Central memory CD8-positive, alpha-beta T cell (primary cell): ENCODE measurements around the gene ZDHHC24.

Source experiments
- ATAC-seq: fragments of 150-1000 bp; cut with Tn5 transposase; replicated peaks from 2 replicates; pipeline ENCODE4 v1.10.0; 2022; ENCODE audit warnings: mild to moderate bottlenecking, moderate FRiP score, moderate number of reproducible peaks; ENCODE audit not compliant: poor library complexity, severe bottlenecking; ENCODE audit errors: extremely low read depth
- DNase-seq, 2 donors: peaks; one replicate each; pipeline ENCODE4 v3.0.0; 2021; ENCODE audit warnings: low spot score in 2 of 2
- H3K27ac Mint-ChIP-seq: one replicate; pipeline ENCODE4 v1.8.0; 2022; ENCODE audit warnings: low read depth, mild to moderate bottlenecking, moderate library complexity, mixed read lengths
- H3K27me3 Mint-ChIP-seq: one replicate; pipeline ENCODE4 v1.8.0; 2022; ENCODE audit warnings: mixed read lengths
- H3K36me3 Mint-ChIP-seq: one replicate; pipeline ENCODE4 v1.8.0; 2022; ENCODE audit warnings: mild to moderate bottlenecking, moderate library complexity, mixed read lengths; ENCODE audit not compliant: insufficient read depth
- H3K4me1 Mint-ChIP-seq: one replicate; pipeline ENCODE4 v1.8.0; 2022; ENCODE audit warnings: mixed read lengths
- H3K4me3 Mint-ChIP-seq: one replicate; pipeline ENCODE4 v1.8.0; 2022; ENCODE audit warnings: mild to moderate bottlenecking, moderate library complexity, mixed read lengths
- H3K9me3 Mint-ChIP-seq: one replicate; pipeline ENCODE4 v1.8.0; 2022; ENCODE audit warnings: mixed read lengths

The ZDHHC24 gene

GRCh38 chr11:66479394-66480116 is 66.3 kb downstream of the ZDHHC24 start:
- Mint-ChIP-seq H3K27me3 (no peaks in the 10 kb centered on the region), H3K4me3 (peak overlapping the region; percentile 89), H3K4me1 (peaks cover 30% of the 10 kb centered on the region), H3K36me3 (peaks cover 9% of the 10 kb centered on the region), H3K9me3 (no peaks in the 10 kb centered on the region), H3K27ac (peak overlapping the region; percentile 65)
- ATAC-seq (no peak), DNase-seq (no peak)

DNA sequence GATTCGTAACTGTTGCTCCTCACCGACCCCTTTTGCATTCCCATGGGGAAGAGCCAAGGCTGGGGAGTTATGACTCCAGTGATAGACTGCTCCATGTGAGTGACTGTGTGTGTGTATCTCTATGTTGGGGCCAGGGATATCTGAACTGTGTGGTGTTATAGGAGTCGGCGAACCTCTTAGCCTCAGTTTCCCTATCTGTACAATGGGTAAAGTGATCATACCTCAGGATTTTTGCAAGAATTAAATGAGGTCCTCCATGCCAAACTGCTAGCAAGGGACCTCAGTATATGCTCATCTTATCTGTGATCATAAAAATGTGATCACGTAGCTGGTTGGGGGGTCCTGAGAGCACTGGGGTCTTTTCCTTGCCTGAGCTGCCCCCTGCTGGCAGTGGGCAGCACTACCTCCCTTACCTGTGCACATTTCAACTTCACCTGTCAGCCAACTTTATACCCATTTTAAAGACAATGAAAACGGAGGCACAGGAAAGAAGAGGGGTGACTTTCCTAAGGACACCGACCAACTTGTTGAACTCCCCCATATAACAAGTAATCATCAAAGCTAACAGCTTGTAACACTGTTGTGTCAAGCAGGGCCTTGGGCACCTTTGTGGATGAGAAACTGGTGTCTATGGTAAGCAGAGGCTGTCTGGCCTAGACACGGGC is 67.0 kb downstream of the ZDHHC24 start:
- Mint-ChIP-seq H3K4me1 (peaks cover 30% of the 10 kb centered on the region), H3K27ac (peak overlapping the region; percentile 65), H3K9me3 (no peaks in the 10 kb centered on the region), H3K27me3 (no peaks in the 10 kb centered on the region), H3K4me3 (peak overlapping the region; percentile 89), H3K36me3 (peaks cover 14% of the 10 kb centered on the region)
- ATAC-seq (no peak), DNase-seq (no peak)

GRCh38 chr11:66477263-66478201 is 68.3 kb downstream of the ZDHHC24 start:
- no peaks in the 10 kb centered on the region for H3K27me3 Mint-ChIP-seq
- peaks cover 29% of the 10 kb centered on the region for H3K4me1 Mint-ChIP-seq
- H3K27ac Mint-ChIP-seq: no peak overlapping the region
- H3K9me3 Mint-ChIP-seq: no peaks in the 10 kb centered on the region
- ATAC-seq (no peak), DNase-seq (no peak)
- H3K36me3 Mint-ChIP-seq: peaks cover 10% of the 10 kb centered on the region
- H3K4me3 Mint-ChIP-seq: no peak overlapping the region

GRCh38 chr11:66476841-66477251 is 69.0 kb downstream of the ZDHHC24 start:
- peaks cover 9% of the 10 kb centered on the region for H3K36me3 Mint-ChIP-seq
- ATAC-seq (no peak), DNase-seq (no peak)
- no peaks in the 10 kb centered on the region for H3K9me3 Mint-ChIP-seq
- H3K27ac Mint-ChIP-seq: peak overlapping the region; percentile 37
- H3K4me1 Mint-ChIP-seq: peaks cover 24% of the 10 kb centered on the region
- H3K4me3 Mint-ChIP-seq: no peak overlapping the region
- no peaks in the 10 kb centered on the region for H3K27me3 Mint-ChIP-seq

- DNase-seq (no peak), ATAC-seq (no peak)
- peak overlapping the region; percentile 37 for H3K27ac Mint-ChIP-seq
- H3K36me3 Mint-ChIP-seq: peaks cover 9% of the 10 kb centered on the region
- H3K4me1 Mint-ChIP-seq: peaks cover 24% of the 10 kb centered on the region
- H3K9me3 Mint-ChIP-seq: no peaks in the 10 kb centered on the region
- H3K27me3 Mint-ChIP-seq: no peaks in the 10 kb centered on the region
- no peak overlapping the region for H3K4me3 Mint-ChIP-seq
Measured at GRCh38 chr11:66476173-66476840, 69.5 kb downstream of the ZDHHC24 start.

DNA sequence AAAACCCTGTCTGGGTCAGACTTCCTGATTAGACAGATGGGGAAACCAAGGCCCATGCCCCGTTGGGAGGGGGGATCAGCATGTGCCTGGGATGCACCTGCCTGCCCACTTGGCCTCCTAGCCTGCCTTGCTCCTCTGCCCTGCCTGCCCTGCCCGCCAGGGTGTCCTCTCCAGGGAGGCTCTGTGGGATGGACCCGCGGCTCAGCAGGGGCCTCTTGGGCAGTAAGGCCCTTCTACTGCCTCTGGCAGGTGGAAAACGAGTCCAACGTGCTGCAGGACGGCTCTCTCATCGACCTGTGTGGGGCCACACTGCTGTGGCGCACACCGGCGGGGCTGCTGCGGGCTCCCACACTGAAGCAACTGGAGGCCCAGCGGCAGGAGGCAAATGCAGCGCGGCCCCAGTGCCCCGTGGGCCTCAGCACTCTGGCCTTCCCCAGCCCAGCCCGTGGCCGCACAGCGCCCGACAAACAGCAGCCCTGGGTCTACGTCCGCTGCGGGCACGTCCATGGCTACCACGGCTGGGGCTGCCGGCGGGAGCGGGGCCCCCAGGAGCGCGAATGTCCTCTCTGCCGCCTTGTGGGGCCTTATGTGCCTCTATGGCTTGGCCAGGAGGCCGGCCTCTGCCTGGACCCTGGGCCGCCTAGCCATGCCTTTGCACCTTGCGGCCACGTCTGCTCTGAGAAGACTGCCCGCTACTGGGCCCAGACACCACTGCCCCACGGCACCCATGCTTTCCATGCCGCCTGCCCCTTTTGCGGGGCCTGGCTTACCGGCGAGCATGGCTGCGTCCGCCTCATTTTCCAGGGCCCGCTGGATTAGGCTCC is 70.3 kb downstream of the ZDHHC24 start:
- ATAC-seq: no peak
- no peak overlapping the region for H3K4me3 Mint-ChIP-seq
- H3K9me3 Mint-ChIP-seq: no peaks in the 10 kb centered on the region
- H3K36me3 Mint-ChIP-seq: peaks cover 9% of the 10 kb centered on the region
- no peak for DNase-seq
- no peaks in the 10 kb centered on the region for H3K27me3 Mint-ChIP-seq
- H3K27ac Mint-ChIP-seq: no peak overlapping the region
- peaks cover 24% of the 10 kb centered on the region for H3K4me1 Mint-ChIP-seq

DNA sequence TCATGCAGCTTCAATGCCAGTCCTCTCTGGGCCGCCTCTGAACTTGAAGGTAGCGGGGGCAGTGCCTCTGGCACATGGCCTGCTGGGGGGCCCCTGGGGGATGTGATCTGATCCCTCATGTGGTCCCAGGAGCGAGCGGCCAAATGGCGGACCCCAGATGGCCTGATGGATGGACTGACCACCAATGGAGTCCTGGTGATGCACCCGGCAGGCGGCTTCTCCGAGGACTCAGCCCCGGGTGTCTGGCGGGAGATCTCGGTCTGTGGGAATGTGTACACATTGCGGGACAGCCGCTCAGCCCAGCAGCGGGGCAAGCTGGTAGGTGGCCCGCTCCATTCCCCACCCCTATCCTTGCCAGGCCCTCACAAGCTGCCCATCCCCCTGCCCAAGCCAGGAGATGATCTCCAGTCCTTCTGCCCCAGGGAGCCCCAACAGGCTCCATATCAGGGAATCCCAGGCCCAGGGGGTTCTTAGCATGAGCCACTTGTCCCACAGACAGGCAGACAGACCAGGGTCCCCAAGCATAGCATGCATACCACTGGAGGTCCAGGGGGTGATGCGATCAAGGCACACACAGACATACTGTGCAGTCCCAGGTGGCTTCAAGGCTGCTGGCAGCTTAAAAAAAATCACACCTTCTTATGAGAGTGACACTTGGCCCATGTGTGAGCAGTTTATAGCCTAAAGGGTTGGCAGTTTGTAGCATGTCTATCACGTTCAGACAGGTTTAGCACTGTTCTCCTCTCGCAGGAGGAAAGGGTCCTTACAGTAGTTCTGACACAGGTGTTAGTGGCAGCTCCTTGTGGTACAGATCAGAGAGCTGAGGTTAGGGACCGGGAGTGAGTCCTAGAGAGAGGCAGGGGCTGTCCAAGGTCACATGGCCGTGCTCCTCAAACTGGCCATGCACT is 72.0 kb downstream of the ZDHHC24 start:
- DNase-seq (no peak), ATAC-seq (no peak)
- Mint-ChIP-seq H3K27me3 (no peaks in the 10 kb centered on the region), H3K36me3 (peaks cover 4% of the 10 kb centered on the region), H3K9me3 (no peaks in the 10 kb centered on the region), H3K4me3 (no peak overlapping the region), H3K27ac (no peak overlapping the region), H3K4me1 (peaks cover 15% of the 10 kb centered on the region)

GRCh38 chr11:66473167-66473566 is 72.7 kb downstream of the ZDHHC24 start:
- H3K27me3 Mint-ChIP-seq: no peaks in the 10 kb centered on the region
- peaks cover 8% of the 10 kb centered on the region for H3K4me1 Mint-ChIP-seq
- H3K27ac Mint-ChIP-seq: no peak overlapping the region
- no peak overlapping the region for H3K4me3 Mint-ChIP-seq
- H3K36me3 Mint-ChIP-seq: peaks cover 4% of the 10 kb centered on the region
- DNase-seq: no peak
- H3K9me3 Mint-ChIP-seq: no peaks in the 10 kb centered on the region
- ATAC-seq: no peak

DNA sequence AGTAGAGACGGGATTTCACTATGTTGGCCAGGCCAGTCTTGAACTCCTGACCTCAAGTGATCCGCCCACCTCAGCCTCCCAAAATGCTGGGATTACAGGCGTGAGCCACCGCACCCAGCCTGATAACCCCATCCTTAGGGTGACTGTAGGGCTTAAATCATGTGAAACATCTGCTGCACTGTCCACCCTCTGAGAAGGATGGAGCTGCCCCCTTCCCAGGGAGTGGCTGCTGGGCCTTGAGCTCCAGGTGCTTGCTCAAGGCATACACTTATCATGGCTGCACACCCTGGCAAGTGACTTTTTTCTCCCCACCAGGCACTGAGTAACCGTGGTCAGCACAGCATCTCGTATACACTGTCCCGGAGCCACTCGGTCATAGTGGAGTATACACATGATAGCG is 73.8 kb downstream of the ZDHHC24 start:
- H3K9me3 Mint-ChIP-seq: no peaks in the 10 kb centered on the region
- no peak for DNase-seq

GRCh38 chr11:66471142-66471541 is 74.7 kb downstream of the ZDHHC24 start:
- H3K4me3 Mint-ChIP-seq: no peak overlapping the region
- H3K36me3 Mint-ChIP-seq: peaks cover 13% of the 10 kb centered on the region
- H3K9me3 Mint-ChIP-seq: no peaks in the 10 kb centered on the region
- ATAC-seq (no peak), DNase-seq (no peak)
- no peak overlapping the region for H3K27ac Mint-ChIP-seq
- H3K4me1 Mint-ChIP-seq: peaks cover 10% of the 10 kb centered on the region
- H3K27me3 Mint-ChIP-seq: no peaks in the 10 kb centered on the region

More for the DNA sequence above, 73.8 kb downstream of the ZDHHC24 start:
- Mint-ChIP-seq H3K4me1 (peaks cover 6% of the 10 kb centered on the region), H3K4me3 (no peak overlapping the region), H3K27ac (no peak overlapping the region), H3K36me3 (peaks cover 9% of the 10 kb centered on the region), H3K27me3 (no peaks in the 10 kb centered on the region)
- no peak for ATAC-seq
